HepG2 (cell line): ENCODE measurements around the gene INAFM1. TPM values are rescaled to one million over a fixed set of nuclear protein-coding genes. Genes with fewer than 3 reads are reported as not detected.

Experiments
- CBX2 ChIP-seq, 2 experiments: fragments of 200-600 bp in 1 of 2; sonication (generic); formaldehyde crosslinking in 1 of 2; IDR thresholded peaks; 2 replicates each; pipeline versions ENCODE4 v1.7.0 to v1.8.1; 2018 to 2022; ENCODE audit warnings: low read depth in 2 of 2, low read length in 1 of 2, mild to moderate bottlenecking in 1 of 2, missing genetic modification reagents in 1 of 2
- CREB1 ChIP-seq, 2 experiments: fragments of 450-650 bp in 1 of 2; IDR thresholded peaks; 2 replicates each; pipeline ENCODE4 v1.6.1; 2016 to 2017; ENCODE audit warnings: control low read depth in 1 of 2, mild to moderate bottlenecking in 1 of 2, missing compliant biosample characterization in 1 of 2, missing genetic modification characterization in 1 of 2
- HDAC2 ChIP-seq: sonication (generic); formaldehyde crosslinking; IDR thresholded peaks from 2 replicates; pipeline ENCODE4 v1.4.0; 2020; ENCODE audit warnings: missing genetic modification reagents
- HNF1B ChIP-seq: sonication (generic); formaldehyde crosslinking; IDR thresholded peaks from 2 replicates; pipeline ENCODE4 v1.5.1; 2020; ENCODE audit warnings: mild to moderate bottlenecking, moderate library complexity, missing genetic modification reagents
- HOXA3 ChIP-seq: sonication (generic); formaldehyde crosslinking; IDR thresholded peaks from 2 replicates; pipeline ENCODE4 v1.5.0; 2020; ENCODE audit warnings: missing genetic modification reagents
- HOXD1 ChIP-seq: sonication (generic); formaldehyde crosslinking; IDR thresholded peaks from 2 replicates; pipeline ENCODE4 v1.5.0; 2020; ENCODE audit warnings: missing genetic modification reagents
- MAX ChIP-seq: IDR thresholded peaks from 2 replicates; pipeline ENCODE4 v1.6.1; 2012; ENCODE audit warnings: inconsistent platforms
- MED1 ChIP-seq: sonication (generic); formaldehyde crosslinking; IDR thresholded peaks from 2 replicates; pipeline ENCODE4 v1.4.0; 2020; ENCODE audit warnings: missing genetic modification reagents
- MEIS1 ChIP-seq: sonication (generic); formaldehyde crosslinking; IDR thresholded peaks from 2 replicates; pipeline ENCODE4 v1.9.0; 2021; ENCODE audit warnings: mild to moderate bottlenecking, missing genetic modification reagents, moderate library complexity, borderline replicate concordance
- SAFB2 ChIP-seq: sonication (generic); formaldehyde crosslinking; IDR thresholded peaks from 2 replicates; pipeline ENCODE4 v1.5.1; 2020; ENCODE audit warnings: missing genetic modification reagents, low read depth, mild to moderate bottlenecking, borderline replicate concordance
- SIN3A ChIP-seq: IDR thresholded peaks from 2 replicates; pipeline ENCODE4 v1.6.1; 2011; ENCODE audit warnings: low read depth, mild to moderate bottlenecking, control low read depth, low read length, borderline replicate concordance
- SIX4 ChIP-seq: sonication (generic); formaldehyde crosslinking; IDR thresholded peaks from 2 replicates; pipeline ENCODE4 v1.4.0; 2020; ENCODE audit warnings: missing genetic modification reagents
- SKIL ChIP-seq: sonication (generic); formaldehyde crosslinking; IDR thresholded peaks from 2 replicates; pipeline ENCODE4 v1.8.0; 2022; ENCODE audit warnings: missing genetic modification reagents, mild to moderate bottlenecking, moderate library complexity, borderline replicate concordance
- SP1 ChIP-seq, 2 experiments: fragments of 450-650 bp in 1 of 2; sonication (generic) in 1 of 2; formaldehyde crosslinking in 1 of 2; IDR thresholded peaks; 2 replicates each; pipeline versions ENCODE4 v1.4.0 to v1.6.1; 2016 to 2020; ENCODE audit warnings: missing genetic modification reagents in 1 of 2
- SUZ12 ChIP-seq: fragments of 150-350 bp; IDR thresholded peaks from 2 replicates; pipeline ENCODE4 v1.6.1; 2014; ENCODE audit warnings: low read depth, low read length
- TARDBP ChIP-seq: sonication (generic); formaldehyde crosslinking; IDR thresholded peaks from 2 replicates; pipeline ENCODE4 v1.8.0; 2022; ENCODE audit warnings: mild to moderate bottlenecking, missing genetic modification reagents
- ZBTB25 ChIP-seq: IDR thresholded peaks from 2 replicates; pipeline ENCODE4 v1.6.1; 2018; ENCODE audit warnings: missing genetic modification reagents
- ZBTB4 ChIP-seq: sonication (generic); formaldehyde crosslinking; IDR thresholded peaks from 2 replicates; pipeline ENCODE4 v1.4.0; 2020; ENCODE audit warnings: missing genetic modification reagents, mild to moderate bottlenecking, borderline replicate concordance
- ZNF556 ChIP-seq: sonication (generic); formaldehyde crosslinking; IDR thresholded peaks from 2 replicates; pipeline ENCODE4 v1.4.0; 2020; ENCODE audit warnings: mild to moderate bottlenecking, missing genetic modification reagents, borderline replicate concordance
- ZNF879 ChIP-seq: sonication (generic); formaldehyde crosslinking; IDR thresholded peaks from 2 replicates; pipeline ENCODE4 v1.8.1; 2023; ENCODE audit warnings: missing genetic modification reagents
- polyA plus RNA-seq, 8 experiments: library from polyadenylated mRNA; depleted of rRNA in 3 of 8; stranded (reverse) in 7 of 8; unstranded in 1 of 8; fragments of >200 nt; fragmentation: Illumina TruSeq in 4 of 8; extraction: Trizol in 4 of 8; gene quantifications; 2 replicates each; pipeline versions ENCODE4 v1.2.1 to v1.2.3, GENCODE V29; 2011 to 2016; ENCODE audit warnings: low read depth in 4 of 8, missing spikeins in 1 of 8, mixed read lengths in 1 of 8; ENCODE audit not compliant: insufficient read depth in 1 of 8
- total RNA-seq, 5 experiments: library from RNA; depleted of rRNA; stranded (reverse); fragments of >200 nt; fragmentation: Illumina TruSeq; extraction: Trizol; gene quantifications; 2 replicates each; pipeline ENCODE4 v1.2.3, GENCODE V29; 2016; ENCODE audit warnings: low read depth in 1 of 5

INAFM1 gene
- total and polyA plus RNA-seq, 2 of the 13 experiments (the other 11 are each of a cell fraction or from before 2014, with no cell fraction given) = 0.88 to 1.9 TPM

- TF ChIP-seq SAFB2 (CRISPR knock-in tag) = peak; percentile 56; the same call in 1 of the 2 replicates
- TF ChIP-seq ZBTB4 (CRISPR knock-in tag) = no peak
- TF ChIP-seq HDAC2 = peak; percentile 90
- no peak for TF ChIP-seq SP1 (IDR thresholded peaks at IDR 0.05)
- no peak; the same call in 1 of the 2 replicates for TF ChIP-seq SP1 (CRISPR knock-in tag; IDR thresholded peaks at IDR 0.05)
- no peak for TF ChIP-seq SUZ12
- TF ChIP-seq TARDBP (CRISPR knock-in tag) = peak; percentile 87; the same call in 1 of the 2 replicates
- peak; percentile 89 for TF ChIP-seq CREB1 (IDR thresholded peaks at IDR 0.05)
- peak; percentile 92 for TF ChIP-seq CREB1 (CRISPR knock-in tag; IDR thresholded peaks at IDR 0.05)
- TF ChIP-seq MAX = peak; percentile 66
- TF ChIP-seq SIX4 (CRISPR knock-in tag) = peak; percentile 61; the same call in 1 of the 2 replicates
- peak; percentile 93; the same call in 1 of the 2 replicates for TF ChIP-seq ZNF556 (CRISPR knock-in tag)
- TF ChIP-seq CBX2 (IDR thresholded peaks at IDR 0.05; ENCODE audit: low read depth, low read length) = no peak
- no peak for TF ChIP-seq CBX2 (CRISPR knock-in tag; IDR thresholded peaks at IDR 0.05; ENCODE audit: low read depth)
- peak; percentile 76 for TF ChIP-seq SKIL (CRISPR knock-in tag)
- 0 out of 2 replicates have a peak, but pooled peaks have one; percentile 33 for TF ChIP-seq ZBTB25 (CRISPR knock-in tag)
- TF ChIP-seq MEIS1 (CRISPR knock-in tag) = peak; percentile 81; the same call in 1 of the 2 replicates
- TF ChIP-seq HNF1B (CRISPR knock-in tag) = peak; percentile 86
- peak; percentile 94 for TF ChIP-seq MED1 (CRISPR knock-in tag)
- TF ChIP-seq ZNF879 (CRISPR knock-in tag) = no peak
- TF ChIP-seq HOXA3 (CRISPR knock-in tag) = peak; percentile 99
- TF ChIP-seq HOXD1 (CRISPR knock-in tag) = 0 out of 2 replicates have a peak, but pooled peaks have one; percentile 49
- peak; percentile 48; the same call in 1 of the 2 replicates for TF ChIP-seq SIN3A
These were observed 40.6 kb downstream of the INAFM1 start (continued) for GRCh38 chr19:47315125-47315821.
